ENCODE measurements around the gene CLCF1.

CLCF1 gene

DNA sequence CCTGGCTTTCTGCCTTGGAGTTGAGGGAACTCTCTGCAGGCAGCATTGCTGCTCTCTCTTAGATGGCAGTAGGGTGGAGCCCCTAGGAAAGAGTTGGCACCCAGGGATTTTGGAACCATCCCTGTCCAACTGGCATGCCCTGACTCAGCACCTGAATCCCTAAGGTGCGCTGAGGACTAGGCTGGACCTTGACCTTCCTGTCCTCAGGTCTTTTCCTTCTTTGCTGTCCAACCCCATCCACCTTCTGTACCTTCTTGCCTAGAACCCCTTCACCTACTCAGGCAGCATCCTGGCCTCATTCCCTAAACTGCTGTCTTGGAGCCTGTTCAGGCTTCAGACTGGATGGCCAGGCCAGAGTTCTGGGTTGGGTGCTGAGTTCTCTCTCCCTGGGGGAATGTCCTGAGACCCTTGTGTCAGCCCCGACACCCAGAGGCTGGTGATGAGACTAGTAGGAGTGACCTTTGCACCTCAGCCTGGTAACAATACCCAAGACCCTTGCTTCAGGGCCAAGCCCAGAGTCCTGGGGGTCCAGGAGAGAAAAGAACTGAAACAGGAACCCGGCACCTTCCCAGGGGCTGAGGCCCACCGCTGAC lies 17.5 kb downstream of the CLCF1 start:
- Histone ChIP-seq H3K4me1 (ENCODE audit: control insufficient read depth, insufficient read depth, low read length, poor library complexity, severe bottlenecking) (peaks cover 47% of the 10 kb centered on the region), H3K9me3 (ENCODE audit: control insufficient read depth, low read length) (no peaks in the 10 kb centered on the region), H3K4me3 (ENCODE audit: insufficient read depth, low read depth, low read length, poor library complexity, severe bottlenecking) (no peak overlapping the region), H3K27ac (ENCODE audit: insufficient read depth, low read length, poor library complexity, severe bottlenecking) (peak overlapping the region; percentile 5), H3K36me3 (ENCODE audit: control insufficient read depth, insufficient read depth, low read length) (no peaks in the 10 kb centered on the region), H3K27me3 (replicated peaks; ENCODE audit: control insufficient read depth, insufficient read depth, low read length, poor library complexity, severe bottlenecking) (no peaks in the 10 kb centered on the region)
- no peak for DNase-seq

DNA sequence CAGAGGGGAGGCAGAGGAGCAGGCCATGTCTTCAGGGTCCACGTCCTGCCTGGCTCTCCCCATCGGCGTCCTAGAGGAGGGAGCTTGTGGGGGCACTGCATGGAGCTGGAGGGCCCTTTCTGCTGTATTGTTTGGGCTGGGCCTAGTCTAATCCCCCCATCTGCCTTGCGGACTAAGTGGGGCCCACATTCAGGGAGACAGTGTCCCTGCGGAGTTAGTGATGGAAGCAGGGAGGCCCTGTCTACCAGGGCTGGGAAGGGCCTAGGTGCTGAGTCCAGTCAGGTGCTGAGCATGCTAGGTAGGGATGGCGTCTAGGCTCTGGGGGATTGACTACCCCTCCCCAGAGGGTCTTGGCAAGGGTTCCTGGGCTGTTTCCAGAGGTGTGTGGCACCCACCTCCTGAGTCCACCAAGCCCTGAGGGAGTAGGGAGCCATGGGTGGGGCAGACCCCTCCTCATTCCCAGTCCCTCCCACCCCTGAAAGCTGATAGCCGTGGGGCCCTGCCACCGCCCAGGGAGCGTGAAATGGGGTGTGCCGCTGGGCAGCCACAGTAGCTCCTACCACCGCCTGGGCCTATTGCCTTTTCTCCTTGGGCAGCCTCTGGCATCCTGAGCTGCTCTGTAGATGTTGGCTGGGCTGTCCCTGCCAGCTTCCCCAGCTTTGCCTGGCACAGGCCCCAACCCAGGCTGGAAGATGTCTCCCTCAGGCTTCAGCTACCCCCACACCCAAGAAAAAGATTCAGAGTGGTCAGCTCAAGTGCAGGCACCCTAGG lies 18.2 kb downstream of the CLCF1 start:
- Histone ChIP-seq H3K27ac (ENCODE audit: insufficient read depth, low read length, poor library complexity, severe bottlenecking) (peak overlapping the region; percentile 5), H3K27me3 (replicated peaks; ENCODE audit: control insufficient read depth, insufficient read depth, low read length, poor library complexity, severe bottlenecking) (no peaks in the 10 kb centered on the region), H3K4me1 (ENCODE audit: control insufficient read depth, insufficient read depth, low read length, poor library complexity, severe bottlenecking) (peaks cover 48% of the 10 kb centered on the region), H3K4me3 (ENCODE audit: insufficient read depth, low read depth, low read length, poor library complexity, severe bottlenecking) (no peak overlapping the region), H3K9me3 (ENCODE audit: control insufficient read depth, low read length) (no peaks in the 10 kb centered on the region), H3K36me3 (ENCODE audit: control insufficient read depth, insufficient read depth, low read length) (no peaks in the 10 kb centered on the region)
- DNase-seq = no peak

DNA sequence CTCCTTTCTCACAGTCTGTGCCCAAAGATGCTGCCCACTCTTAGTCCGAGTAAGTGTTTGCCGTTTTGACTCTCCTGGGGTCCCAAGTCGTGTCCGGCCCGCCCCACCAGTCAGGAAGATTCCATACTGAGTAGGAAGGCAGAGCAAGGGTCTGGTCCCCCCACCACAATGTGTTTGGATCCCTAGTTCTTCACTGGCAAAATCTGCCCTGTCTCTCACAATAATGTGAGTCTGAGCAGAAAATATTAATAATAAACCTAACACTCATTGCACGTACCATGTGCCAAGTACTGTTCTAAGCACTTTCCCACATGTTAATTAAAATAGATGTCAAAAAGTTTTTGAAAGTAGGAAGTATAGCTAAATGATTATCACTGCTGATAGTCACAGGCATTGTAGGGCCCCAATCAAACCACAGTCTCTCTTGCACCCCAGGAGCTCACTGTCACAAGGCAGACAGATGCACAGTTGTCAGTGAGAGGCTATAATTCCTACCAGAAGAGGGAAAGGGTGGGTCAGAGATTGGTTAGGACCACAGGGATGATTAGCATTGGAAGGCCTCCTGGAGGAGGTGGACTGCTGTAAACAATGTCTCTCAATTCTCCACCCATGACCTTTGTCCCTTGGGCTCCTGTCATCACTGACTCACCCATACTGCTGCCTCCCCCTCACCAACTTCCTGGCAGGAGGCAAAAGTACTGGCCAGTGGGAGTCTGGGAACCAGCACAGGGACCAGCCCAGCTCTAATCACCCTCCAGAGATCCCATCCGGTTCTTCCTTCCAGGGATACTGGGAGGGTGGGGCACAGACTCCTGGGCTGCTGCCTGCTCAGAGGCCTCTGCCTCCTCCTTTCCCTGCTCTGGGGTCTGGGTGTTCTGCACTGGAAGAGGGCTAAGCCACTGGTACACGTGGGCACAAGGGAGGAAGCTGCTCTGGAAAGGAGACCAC lies 19.0 kb downstream of the CLCF1 start:
- Histone ChIP-seq H3K4me3 (ENCODE audit: insufficient read depth, low read depth, low read length, poor library complexity, severe bottlenecking) (peak overlapping the region; percentile 74), H3K27me3 (replicated peaks; ENCODE audit: control insufficient read depth, insufficient read depth, low read length, poor library complexity, severe bottlenecking) (no peaks in the 10 kb centered on the region), H3K4me1 (ENCODE audit: control insufficient read depth, insufficient read depth, low read length, poor library complexity, severe bottlenecking) (peaks cover 48% of the 10 kb centered on the region), H3K36me3 (ENCODE audit: control insufficient read depth, insufficient read depth, low read length) (no peaks in the 10 kb centered on the region), H3K27ac (ENCODE audit: insufficient read depth, low read length, poor library complexity, severe bottlenecking) (peak overlapping the region; percentile 97), H3K9me3 (ENCODE audit: control insufficient read depth, low read length) (no peaks in the 10 kb centered on the region)
- no peak for DNase-seq

DNA sequence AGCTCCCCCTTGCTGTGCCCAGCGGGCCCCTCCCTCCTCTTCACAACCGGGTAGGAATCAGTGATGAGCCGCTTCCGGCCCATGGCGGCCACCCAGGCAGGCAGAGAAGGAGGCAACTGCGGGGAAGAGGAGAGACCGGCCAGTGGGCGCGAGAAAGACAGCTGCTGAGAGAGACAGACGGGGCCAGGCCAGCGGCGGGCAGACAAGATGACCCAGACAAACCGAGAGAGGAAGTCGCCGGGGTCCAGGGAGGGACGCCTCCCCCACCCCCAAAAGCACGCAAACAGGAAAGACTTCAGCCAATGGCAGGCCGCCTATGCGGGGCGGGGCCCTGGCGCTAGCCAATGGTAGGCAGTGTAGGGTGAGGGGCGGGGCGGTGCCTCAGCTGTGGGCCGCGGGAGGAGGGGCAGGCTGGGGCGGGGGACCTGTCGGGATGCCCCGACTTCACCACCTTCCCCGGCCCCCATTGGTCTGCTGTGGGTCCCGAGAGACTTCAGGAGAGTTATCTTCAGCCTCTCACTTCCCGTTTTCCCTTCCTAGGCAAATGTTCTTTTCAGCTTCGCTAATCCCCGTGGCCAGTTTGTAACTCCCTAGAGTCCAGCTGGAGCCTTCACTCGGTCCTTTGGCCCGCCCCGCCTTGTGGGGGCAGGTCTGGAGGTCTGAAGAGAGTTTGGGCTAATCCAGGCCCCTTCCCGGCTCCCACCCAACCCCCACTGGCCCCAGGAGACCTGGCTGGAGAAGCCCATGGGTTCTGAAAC lies 19.9 kb downstream of the CLCF1 start, which contains the start of gene POLD4:
TSS of gene POLD4 (minus strand) at position 230 of the 758 bp plus-strand sequence. CDS start at position 83, 147 bp downstream.
- peaks cover 48% of the 10 kb centered on the region for H3K4me1 ChIP-seq (ENCODE audit: control insufficient read depth, insufficient read depth, low read length, poor library complexity, severe bottlenecking)
- H3K27me3 ChIP-seq (replicated peaks; ENCODE audit: control insufficient read depth, insufficient read depth, low read length, poor library complexity, severe bottlenecking) = no peaks in the 10 kb centered on the region
- peak within 1 kb of the TSS; percentile 97 for H3K27ac ChIP-seq (ENCODE audit: insufficient read depth, low read length, poor library complexity, severe bottlenecking)
- DNase-seq = peak; percentile 90 to 93 (median 93)
- H3K9me3 ChIP-seq (ENCODE audit: control insufficient read depth, low read length) = no peaks in the 10 kb centered on the region
- no peaks in the 10 kb centered on the region for H3K36me3 ChIP-seq (ENCODE audit: control insufficient read depth, insufficient read depth, low read length)
- peak within 1 kb of the TSS; percentile 74 for H3K4me3 ChIP-seq (ENCODE audit: insufficient read depth, low read depth, low read length, poor library complexity, severe bottlenecking)

DNA sequence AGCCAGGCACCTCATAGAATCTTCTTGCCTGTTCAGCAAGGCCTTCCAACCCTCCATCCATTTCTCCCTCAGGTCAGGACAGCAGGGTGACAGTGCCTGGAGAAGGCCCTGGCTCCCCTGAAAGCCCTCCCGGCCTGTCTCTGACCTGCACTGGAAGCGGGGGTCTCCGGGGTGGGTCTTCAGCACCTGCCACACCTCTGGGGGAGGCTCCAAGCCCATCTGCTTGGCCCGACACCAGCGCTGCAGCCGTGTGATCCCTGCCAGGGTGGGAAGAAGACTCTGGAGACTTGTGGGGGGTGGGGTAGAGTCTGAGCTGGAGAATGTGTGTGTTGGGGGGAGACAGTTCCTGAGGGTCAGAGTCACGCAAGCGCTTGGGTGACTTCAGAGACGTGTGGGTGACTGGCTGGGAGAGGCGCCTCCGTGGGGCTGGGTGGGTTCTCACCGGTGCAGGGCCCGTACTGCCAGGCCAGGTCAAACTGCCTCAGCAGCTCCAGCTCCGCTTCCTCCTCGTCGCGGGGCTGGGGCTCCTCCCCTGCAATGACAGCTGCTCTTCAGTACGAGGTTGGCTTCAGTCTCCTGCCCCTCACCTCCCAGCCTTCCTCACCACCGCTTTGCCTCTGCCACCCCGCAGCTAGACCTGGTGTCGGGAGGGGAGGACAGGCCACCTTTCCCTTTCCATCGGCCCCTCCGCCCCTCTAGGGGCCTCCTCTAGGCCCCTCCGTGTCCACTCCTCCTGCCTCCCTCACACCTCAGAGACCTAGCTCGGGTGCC lies 20.7 kb downstream of the CLCF1 start:
- Histone ChIP-seq H3K9me3 (ENCODE audit: control insufficient read depth, low read length) (no peaks in the 10 kb centered on the region), H3K36me3 (ENCODE audit: control insufficient read depth, insufficient read depth, low read length) (no peaks in the 10 kb centered on the region), H3K4me3 (ENCODE audit: insufficient read depth, low read depth, low read length, poor library complexity, severe bottlenecking) (peak overlapping the region; percentile 74), H3K27ac (ENCODE audit: insufficient read depth, low read length, poor library complexity, severe bottlenecking) (peak overlapping the region; percentile 97), H3K27me3 (replicated peaks; ENCODE audit: control insufficient read depth, insufficient read depth, low read length, poor library complexity, severe bottlenecking) (no peaks in the 10 kb centered on the region), H3K4me1 (ENCODE audit: control insufficient read depth, insufficient read depth, low read length, poor library complexity, severe bottlenecking) (peaks cover 48% of the 10 kb centered on the region)
- no peak for DNase-seq

DNA sequence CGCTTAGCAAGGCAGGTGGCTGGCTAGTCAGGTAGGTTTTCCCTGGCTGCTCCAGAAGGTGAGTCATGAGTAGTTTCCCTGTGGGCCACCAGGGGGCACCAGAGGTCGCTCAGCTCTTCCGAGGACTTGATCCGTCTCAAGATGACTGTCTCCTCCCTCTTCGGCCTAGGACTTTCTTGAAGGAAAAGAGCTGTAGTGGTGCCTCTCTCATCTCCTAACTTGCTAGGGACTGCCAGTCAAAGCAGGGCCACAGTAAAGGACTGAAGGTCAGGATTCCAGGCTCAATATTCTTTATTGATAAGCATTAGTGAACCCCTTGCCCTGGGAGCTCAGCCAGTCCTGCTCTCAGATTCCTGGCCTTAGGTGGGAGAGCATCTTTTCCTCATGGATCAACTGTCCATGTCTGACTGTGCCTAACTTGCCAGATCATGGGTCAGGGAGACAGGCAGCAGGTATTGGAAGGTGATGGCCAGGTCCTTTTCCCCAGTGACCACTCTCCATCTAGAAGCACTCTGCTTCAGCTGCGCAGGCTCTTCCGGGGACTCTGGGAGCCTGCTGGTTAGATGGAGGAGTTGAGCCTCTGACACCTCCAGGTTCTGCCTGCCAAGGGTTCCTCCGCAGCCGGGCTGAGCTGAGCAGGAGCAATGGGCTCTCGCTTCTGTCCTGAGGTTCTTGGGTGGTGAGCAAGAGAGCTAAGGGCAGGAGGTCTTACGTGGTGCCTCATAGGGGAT lies 22.0 kb downstream of the CLCF1 start:
- Histone ChIP-seq H3K27ac (ENCODE audit: insufficient read depth, low read length, poor library complexity, severe bottlenecking) (peak overlapping the region; percentile 57), H3K4me1 (ENCODE audit: control insufficient read depth, insufficient read depth, low read length, poor library complexity, severe bottlenecking) (peaks cover 40% of the 10 kb centered on the region), H3K9me3 (ENCODE audit: control insufficient read depth, low read length) (no peaks in the 10 kb centered on the region), H3K36me3 (ENCODE audit: control insufficient read depth, insufficient read depth, low read length) (no peaks in the 10 kb centered on the region), H3K4me3 (ENCODE audit: insufficient read depth, low read depth, low read length, poor library complexity, severe bottlenecking) (no peak overlapping the region), H3K27me3 (replicated peaks; ENCODE audit: control insufficient read depth, insufficient read depth, low read length, poor library complexity, severe bottlenecking) (no peaks in the 10 kb centered on the region)
- peak; percentile 44 to 53 (median 47) for DNase-seq

DNA sequence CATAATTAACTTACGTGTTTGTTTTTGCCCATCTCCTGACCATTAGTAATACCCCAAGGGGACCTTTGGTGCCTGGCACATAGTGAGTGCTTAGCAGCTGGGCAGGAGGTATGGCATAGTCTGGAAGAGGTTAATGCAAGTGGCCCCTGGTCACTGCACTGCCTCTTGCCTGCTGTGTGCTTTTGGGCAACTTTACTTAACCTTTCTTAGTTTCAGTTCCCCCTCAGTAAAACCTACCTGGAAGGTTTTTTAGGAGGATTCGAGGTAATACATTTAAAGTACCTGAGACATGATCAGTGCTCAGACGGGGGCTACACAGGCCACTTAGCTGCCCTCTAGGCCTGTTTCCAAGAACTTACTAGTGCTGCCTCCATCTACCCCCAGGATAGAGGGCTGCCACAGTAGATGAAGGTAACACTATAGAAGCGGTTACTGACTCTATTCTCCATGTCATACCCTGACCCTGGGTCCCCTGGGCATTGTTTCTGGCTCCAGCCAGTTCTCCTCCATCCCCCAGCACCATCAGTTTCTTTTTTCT lies 23.4 kb downstream of the CLCF1 start:
- Histone ChIP-seq H3K27me3 (replicated peaks; ENCODE audit: control insufficient read depth, insufficient read depth, low read length, poor library complexity, severe bottlenecking) (no peaks in the 10 kb centered on the region), H3K36me3 (ENCODE audit: control insufficient read depth, insufficient read depth, low read length) (no peaks in the 10 kb centered on the region), H3K9me3 (ENCODE audit: control insufficient read depth, low read length) (no peaks in the 10 kb centered on the region), H3K27ac (ENCODE audit: insufficient read depth, low read length, poor library complexity, severe bottlenecking) (no peak overlapping the region), H3K4me3 (ENCODE audit: insufficient read depth, low read depth, low read length, poor library complexity, severe bottlenecking) (no peak overlapping the region), H3K4me1 (ENCODE audit: control insufficient read depth, insufficient read depth, low read length, poor library complexity, severe bottlenecking) (peaks cover 42% of the 10 kb centered on the region)
- DNase-seq = no peak

DNA sequence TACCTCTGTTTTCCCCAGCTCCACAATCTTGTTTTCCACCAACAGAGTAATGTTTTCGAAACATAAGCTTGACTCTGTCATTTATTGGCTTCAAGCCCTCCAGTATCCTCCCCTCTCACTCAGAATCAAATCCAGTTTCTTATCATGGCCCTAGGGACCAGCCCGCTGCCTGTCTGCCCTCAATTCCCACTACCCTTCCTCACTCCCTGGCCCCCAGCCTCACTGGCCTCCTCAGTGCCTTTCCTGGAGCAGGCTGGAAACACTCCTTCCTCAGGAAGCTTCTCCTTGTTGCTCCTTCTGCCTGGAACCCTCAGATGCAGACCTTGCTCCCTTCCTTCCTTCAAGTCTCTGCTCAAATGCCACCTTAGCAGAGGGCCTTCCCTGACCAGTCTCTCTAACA lies 23.9 kb downstream of the CLCF1 start:
- Histone ChIP-seq H3K36me3 (ENCODE audit: control insufficient read depth, insufficient read depth, low read length) (no peaks in the 10 kb centered on the region), H3K4me3 (ENCODE audit: insufficient read depth, low read depth, low read length, poor library complexity, severe bottlenecking) (no peak overlapping the region), H3K27ac (ENCODE audit: insufficient read depth, low read length, poor library complexity, severe bottlenecking) (no peak overlapping the region), H3K9me3 (ENCODE audit: control insufficient read depth, low read length) (no peaks in the 10 kb centered on the region), H3K27me3 (replicated peaks; ENCODE audit: control insufficient read depth, insufficient read depth, low read length, poor library complexity, severe bottlenecking) (no peaks in the 10 kb centered on the region), H3K4me1 (ENCODE audit: control insufficient read depth, insufficient read depth, low read length, poor library complexity, severe bottlenecking) (peaks cover 38% of the 10 kb centered on the region)
- DNase-seq = no peak
